Measurements from ENCODE around the gene MOB2. TPM values are rescaled to one million over a fixed set of nuclear protein-coding genes. Genes with fewer than 3 reads are reported as not detected.

Gene MOB2
- polyA plus RNA-seq, 4 donors, result 30.3 to 34.8 (median 33.6) TPM

GRCh38 chr11:1476940-1477736, 9.4 kb downstream of the MOB2 start:
- no peak for DNase-seq (ENCODE audit: low read depth in 4 of 4, low spot score in 2 of 4)

- no peak for DNase-seq (ENCODE audit: low read depth in 4 of 4, low spot score in 2 of 4)
Observed at GRCh38 chr11:1475841-1476240, 10.7 kb downstream of the MOB2 start.

DNA sequence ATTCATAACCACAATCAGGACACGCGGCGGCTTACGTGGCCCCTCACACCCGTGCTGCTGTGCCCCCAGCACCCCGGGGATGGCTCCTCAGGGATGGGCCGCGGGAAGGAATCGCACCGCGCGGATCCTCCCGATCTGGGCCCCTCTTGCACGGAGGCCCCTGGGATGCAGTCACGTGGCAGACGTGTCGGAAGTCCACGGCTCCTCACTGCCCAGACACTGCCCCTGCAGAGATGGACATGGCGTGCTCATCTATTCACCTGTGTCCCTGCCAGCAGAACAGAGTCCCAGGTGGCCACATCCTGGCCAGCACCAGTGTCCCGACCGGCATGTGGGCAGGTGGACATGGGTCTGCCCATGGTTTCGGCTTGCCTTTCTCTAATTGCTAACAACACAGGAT, 12.8 kb downstream of the MOB2 start:
- no peak for DNase-seq (ENCODE audit: low read depth in 4 of 4, low spot score in 2 of 4)

GRCh38 chr11:1473011-1473628, 13.5 kb downstream of the MOB2 start:
- DNase-seq (ENCODE audit: low read depth in 4 of 4, low spot score in 2 of 4), result no peak

DNA sequence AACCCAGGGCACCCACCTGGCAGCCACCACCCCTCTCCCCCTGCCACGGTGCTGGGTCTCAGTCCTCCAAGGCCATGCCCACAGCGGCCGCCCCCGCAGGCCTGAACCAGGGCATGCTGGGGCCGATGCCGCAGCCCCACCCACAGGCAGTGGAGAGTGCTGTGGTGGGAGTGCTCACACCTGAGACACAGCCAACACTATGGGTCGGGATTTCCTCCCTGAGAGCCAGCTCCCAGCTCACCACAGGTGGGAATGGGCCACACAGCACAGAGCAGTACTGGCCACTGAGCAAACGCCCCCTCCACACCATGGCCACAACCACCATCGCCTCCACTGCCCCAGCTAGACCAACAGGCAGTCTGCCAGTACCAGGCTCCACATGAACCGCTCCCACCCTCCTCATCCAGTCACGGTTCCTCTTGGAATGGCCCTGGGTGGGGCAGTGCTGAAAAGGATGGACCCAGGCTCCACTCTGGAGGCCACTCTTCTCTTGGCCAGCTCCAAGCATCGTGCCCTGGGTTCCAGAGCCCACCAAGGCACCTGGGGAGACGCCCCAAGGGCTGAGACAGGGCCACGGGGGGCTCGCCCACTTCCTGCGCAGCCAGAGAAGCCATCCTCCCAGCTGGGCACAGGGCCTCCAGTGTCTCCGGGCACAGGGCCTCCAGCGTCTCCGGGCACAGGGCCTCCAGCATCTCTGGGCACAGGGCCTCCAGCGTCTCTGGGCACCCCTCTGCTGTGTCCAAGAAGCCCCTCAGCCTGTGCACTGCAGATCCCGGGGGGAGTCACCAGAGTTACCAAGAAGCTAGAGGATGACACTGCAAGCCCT, 14.2 kb downstream of the MOB2 start:
- no peak for DNase-seq (ENCODE audit: low read depth in 4 of 4, low spot score in 2 of 4)

- no peak for DNase-seq (ENCODE audit: low read depth in 4 of 4, low spot score in 2 of 4)
Observed at GRCh38 chr11:1471736-1472135, 14.8 kb downstream of the MOB2 start.

GRCh38 chr11:1470681-1471611, 15.6 kb downstream of the MOB2 start:
- DNase-seq (ENCODE audit: low read depth in 4 of 4, low spot score in 2 of 4), result no peak

GRCh38 chr11:1469911-1470680, 16.5 kb downstream of the MOB2 start:
- DNase-seq (ENCODE audit: low read depth in 4 of 4, low spot score in 2 of 4), result no peak

DNA sequence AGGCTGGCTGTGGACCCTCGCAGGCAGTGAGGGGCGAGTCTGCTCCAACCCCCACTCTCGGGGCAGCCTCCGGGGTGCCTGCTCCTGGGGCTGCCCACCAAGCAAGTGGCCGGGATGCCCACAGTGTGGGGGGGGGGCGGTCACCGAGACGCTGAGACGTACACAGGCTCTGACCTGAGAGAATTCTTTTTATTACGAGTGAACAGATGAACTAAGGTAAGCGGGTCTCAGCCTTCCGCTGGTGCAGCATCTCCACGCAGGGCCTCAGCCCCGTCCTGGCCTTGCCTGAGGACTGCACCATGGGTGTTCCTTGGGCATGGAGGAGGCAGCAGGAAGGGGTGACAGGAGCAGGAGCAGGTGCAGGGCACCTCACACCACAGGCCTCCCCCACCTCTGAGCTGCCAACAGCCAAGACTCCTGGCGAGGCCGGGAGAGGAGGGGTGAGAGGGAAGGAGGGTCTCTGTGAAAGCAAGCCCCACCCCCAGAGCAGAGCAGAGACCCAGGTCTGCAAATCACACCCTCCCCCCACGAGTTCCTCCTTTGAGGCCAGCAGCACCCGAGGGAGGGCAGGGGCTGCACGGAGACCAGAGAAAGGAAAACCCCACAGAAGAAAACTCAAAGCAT, 17.2 kb downstream of the MOB2 start:
- DNase-seq (ENCODE audit: low read depth in 4 of 4, low spot score in 2 of 4), result no peak

GRCh38 chr11:1468473-1469066, 18.0 kb downstream of the MOB2 start:
- no peak for DNase-seq (ENCODE audit: low read depth in 4 of 4, low spot score in 2 of 4)

DNA sequence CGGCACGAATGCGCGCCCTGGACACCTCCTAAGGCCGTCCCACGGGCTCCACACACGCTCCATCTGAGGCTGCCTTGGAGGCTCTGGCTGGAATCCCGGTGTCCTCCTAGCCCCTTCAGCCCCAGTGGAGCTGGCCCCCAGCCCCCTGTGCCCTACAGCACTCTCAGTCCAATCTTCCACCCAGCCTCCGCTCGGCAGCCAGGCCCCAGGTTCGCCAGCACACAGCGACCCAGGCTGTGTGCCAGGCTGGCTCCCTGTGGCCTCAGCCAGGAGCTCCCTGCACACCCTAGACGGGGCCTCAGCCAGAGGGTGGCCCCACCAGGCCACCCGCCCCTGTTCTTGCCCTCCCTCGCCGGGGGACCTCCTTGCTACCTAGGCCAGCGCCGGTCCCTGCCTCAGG, 18.6 kb downstream of the MOB2 start:
- DNase-seq (ENCODE audit: low read depth in 4 of 4, low spot score in 2 of 4), result no peak

DNA sequence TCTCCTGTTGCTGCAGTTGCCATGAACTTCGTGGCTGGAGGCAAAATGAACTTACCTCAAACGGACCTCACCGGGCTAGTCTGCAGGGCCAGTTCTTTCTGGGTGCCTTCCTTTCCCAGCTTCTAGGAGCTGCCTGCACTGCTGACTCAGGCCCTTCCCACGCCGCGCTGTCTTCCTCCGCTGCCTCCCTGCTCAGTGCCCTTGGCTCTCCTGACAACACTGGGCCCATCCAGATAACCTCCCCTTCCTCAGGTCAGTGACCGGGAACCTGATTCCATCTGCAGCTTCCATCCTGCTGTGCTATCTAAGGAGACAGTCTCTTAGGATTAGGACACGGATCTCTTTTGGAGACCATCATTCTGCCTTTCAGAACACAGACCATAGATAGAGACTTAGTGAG, 19.3 kb downstream of the MOB2 start:
- DNase-seq (ENCODE audit: low read depth in 4 of 4, low spot score in 2 of 4), result no peak

DNA sequence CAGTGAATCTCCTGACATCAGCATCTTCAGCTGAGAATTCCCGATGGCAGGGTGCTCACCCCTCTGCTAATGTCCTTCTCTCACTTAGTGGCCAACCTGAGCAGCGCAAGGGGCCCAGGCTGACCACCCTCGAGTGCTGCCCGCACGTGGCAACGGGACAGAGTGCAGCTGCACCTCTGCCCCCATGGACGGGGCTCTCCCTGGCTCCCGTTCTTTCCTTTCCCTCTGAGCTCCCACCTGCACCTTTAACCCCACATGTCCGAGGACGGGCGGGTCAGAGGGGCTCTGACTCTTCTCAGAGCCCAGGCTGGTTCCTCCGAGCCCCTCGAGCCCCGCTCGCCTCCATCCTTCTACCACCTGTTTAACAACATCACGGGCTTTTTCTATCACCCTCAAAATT, 19.8 kb downstream of the MOB2 start:
- no peak for DNase-seq (ENCODE audit: low read depth in 4 of 4, low spot score in 2 of 4)

DNA sequence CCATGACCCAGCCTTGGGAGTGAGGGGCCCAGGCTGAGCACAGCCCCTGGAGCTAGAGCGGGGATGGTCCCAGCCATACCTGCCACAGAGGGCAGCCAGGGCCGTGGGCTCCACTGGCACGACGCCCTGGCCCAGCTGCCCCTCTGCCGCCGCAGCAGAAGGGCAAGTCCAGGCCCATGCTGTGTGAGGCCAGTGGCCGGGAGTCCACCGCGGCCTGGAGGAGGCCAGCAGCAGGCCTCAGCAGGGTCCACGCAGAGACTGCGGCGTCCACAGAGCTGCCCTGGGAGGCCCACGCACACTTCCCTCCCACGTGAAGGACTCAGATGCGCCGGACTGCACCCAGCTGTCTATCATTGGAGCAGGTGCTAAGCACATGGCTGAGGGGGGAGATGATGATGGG, 23.5 kb downstream of the MOB2 start:
- no peak for DNase-seq (ENCODE audit: low read depth in 4 of 4, low spot score in 2 of 4)

DNA sequence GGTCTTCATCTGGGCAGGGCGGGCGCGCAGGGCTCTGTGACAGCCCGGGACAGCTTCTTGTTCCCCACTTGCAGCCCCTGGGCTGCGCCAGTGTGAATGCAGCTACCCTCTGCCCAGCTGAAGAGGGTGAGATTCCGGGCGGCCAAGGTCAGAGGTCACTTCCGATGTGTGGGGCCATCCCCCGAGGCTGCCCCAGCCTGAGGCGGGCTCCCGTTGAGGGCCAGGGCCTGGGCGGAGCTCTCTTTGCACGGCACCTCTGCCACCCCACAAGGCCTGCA, 23.9 kb downstream of the MOB2 start:
- DNase-seq (ENCODE audit: low read depth in 4 of 4, low spot score in 2 of 4), result no peak

- DNase-seq (ENCODE audit: low read depth in 4 of 4, low spot score in 2 of 4), result no peak
Observed at GRCh38 chr11:1461826-1462697, 24.5 kb downstream of the MOB2 start.

DNA sequence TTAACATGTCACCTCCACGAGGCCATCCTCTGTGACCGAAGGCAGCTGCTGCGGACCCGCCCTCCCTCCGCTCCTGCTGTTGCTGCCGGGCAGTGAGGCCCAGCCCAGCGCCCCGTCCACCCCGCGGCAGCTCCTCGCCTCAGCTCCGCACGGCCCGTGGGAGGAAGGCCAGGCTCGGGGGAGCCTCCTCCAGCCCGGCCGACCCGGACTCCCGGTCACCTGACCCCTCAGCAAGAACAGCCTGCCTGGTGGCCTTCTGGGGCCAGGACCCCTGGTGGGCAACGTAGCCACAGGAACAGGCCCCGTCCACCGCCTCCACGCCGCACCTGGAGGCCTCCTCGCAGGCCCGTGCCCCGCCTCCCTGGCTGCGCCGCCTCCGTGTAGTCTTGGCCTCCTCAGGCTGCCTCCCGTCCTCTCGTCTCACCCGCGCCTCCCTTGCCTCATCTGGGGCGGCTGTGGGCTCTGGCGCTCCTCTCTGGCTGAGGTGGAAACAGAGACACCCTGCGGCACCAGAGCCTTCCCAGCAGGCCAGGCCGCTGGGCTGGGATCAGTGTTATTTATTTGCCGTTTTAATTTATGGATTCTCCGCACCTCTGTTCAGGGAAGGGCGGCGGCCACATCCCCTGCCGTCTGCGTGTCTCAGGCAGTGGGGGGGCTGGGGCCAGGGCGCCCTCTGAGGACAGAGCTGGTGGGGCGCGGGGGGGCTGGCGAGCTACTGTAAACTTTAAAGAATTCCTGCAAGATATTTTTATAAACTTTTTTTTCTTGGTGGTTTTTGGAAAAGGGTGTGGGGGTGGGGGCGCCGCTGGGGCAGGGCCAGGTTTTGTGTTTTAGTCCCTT, 25.4 kb downstream of the MOB2 start:
- DNase-seq (ENCODE audit: low read depth in 4 of 4, low spot score in 2 of 4), result no peak

Data from left renal cortex interstitium (tissue), 4 donors.